GM21619 (cell line): ENCODE results near the gene CLDN6.
"Not testable (repeated sequence)": the region's sequence is repeated elsewhere in the genome, so short reads cannot be mapped to it uniquely, and the experiment has no call there.

Experiments used
- ATAC-seq: cut with Tn5 transposase; IDR thresholded peaks from one replicate; pipeline ENCODE4 v1.9.1; 2021; ENCODE audit not compliant: unreplicated experiment

Gene CLDN6

GRCh38 chr16:3017794-3018506 is at the start of gene CLDN6:
TSS of gene CLDN6 (minus strand) at chr16:3018183. CDS start at chr16:3016021, 2,162 bp downstream.
- ATAC-seq: no peak

GRCh38 chr16:3066440-3066748 is 48.4 kb upstream of the CLDN6 start:
- ATAC-seq: no peak

- ATAC-seq: no peak
Observed at GRCh38 chr16:3065742-3066439, 47.9 kb upstream of the CLDN6 start.

GRCh38 chr16:3065069-3065741 is 47.2 kb upstream of the CLDN6 start, which contains the start of gene IL32:
TSS of gene IL32 (plus strand) at chr16:3065640. CDS start at chr16:3065812, 172 bp downstream.
- ATAC-seq: peak; percentile 50

GRCh38 chr16:3063625-3064386 is 45.8 kb upstream of the CLDN6 start:
- ATAC-seq: no peak

GRCh38 chr16:3062553-3062952 is 44.6 kb upstream of the CLDN6 start:
- ATAC-seq: no peak

- no peak for ATAC-seq
Observed at GRCh38 chr16:3060339-3061127, 42.5 kb upstream of the CLDN6 start.

GRCh38 chr16:3059723-3060242 is 41.8 kb upstream of the CLDN6 start:
- no peak for ATAC-seq

GRCh38 chr16:3059041-3059722 is 41.2 kb upstream of the CLDN6 start:
- peak; percentile 60 for ATAC-seq

GRCh38 chr16:3058139-3059030 is 40.4 kb upstream of the CLDN6 start:
- peak; percentile 28 for ATAC-seq

GRCh38 chr16:3057181-3058138 is 39.5 kb upstream of the CLDN6 start:
- no peak for ATAC-seq

GRCh38 chr16:3056336-3057180 is 38.6 kb upstream of the CLDN6 start:
- no peak for ATAC-seq

- ATAC-seq: not testable (repeated sequence)
Observed at GRCh38 chr16:3055734-3056115, 37.7 kb upstream of the CLDN6 start.

GRCh38 chr16:3054965-3055733 is 37.2 kb upstream of the CLDN6 start:
- no peak for ATAC-seq

GRCh38 chr16:3053330-3053710 is 35.3 kb upstream of the CLDN6 start:
- not testable (repeated sequence) for ATAC-seq
